ENCODE data around the gene INPP5D.
"Not testable (repeated sequence)": the region's sequence is repeated elsewhere in the genome, so short reads cannot be mapped to it uniquely, and the experiment has no call there.

The INPP5D gene

DNA sequence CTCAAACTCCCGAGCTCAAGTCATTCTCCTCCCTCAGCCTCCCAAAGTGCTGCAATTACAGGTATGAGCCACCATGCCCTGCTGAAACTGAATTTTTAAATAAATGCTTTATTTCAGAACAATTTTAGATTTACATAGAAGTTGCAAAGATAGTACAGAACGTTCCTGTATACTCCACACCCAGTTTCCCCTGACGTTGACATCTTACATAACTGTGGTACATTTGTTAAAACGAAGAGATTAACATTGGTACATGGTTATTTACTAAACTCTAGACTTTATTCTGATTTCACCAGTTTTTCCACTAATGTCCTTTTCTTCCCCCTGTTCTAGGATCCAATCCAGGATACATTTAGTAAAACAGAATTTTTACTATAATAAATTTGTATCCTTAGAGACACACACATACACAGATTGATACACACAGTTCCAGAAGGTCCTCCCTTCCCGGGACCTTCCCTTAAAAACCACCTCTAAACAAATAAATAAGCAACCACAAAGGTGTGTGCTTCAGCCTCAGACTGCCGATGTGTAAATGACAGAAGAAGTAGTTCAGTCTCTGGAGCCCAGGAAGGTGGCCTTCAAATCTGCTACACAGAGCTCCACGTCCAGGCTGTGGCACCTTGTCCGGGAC, 20.8 kb upstream of the INPP5D start:
- no peaks in the 10 kb centered on the region for H3K4me1 Mint-ChIP-seq
- H3K27me3 Mint-ChIP-seq: peaks cover 9% of the 10 kb centered on the region
- H3K27ac Mint-ChIP-seq: no peak overlapping the region
- no peak overlapping the region for H3K4me3 Mint-ChIP-seq
- no peaks in the 10 kb centered on the region for H3K9me3 Mint-ChIP-seq
- no peak for ATAC-seq (ENCODE audit: low read depth)
- no peaks in the 10 kb centered on the region for H3K36me3 Mint-ChIP-seq
- DNase-seq (ENCODE audit: low spot score in 2 of 2): no peak

DNA sequence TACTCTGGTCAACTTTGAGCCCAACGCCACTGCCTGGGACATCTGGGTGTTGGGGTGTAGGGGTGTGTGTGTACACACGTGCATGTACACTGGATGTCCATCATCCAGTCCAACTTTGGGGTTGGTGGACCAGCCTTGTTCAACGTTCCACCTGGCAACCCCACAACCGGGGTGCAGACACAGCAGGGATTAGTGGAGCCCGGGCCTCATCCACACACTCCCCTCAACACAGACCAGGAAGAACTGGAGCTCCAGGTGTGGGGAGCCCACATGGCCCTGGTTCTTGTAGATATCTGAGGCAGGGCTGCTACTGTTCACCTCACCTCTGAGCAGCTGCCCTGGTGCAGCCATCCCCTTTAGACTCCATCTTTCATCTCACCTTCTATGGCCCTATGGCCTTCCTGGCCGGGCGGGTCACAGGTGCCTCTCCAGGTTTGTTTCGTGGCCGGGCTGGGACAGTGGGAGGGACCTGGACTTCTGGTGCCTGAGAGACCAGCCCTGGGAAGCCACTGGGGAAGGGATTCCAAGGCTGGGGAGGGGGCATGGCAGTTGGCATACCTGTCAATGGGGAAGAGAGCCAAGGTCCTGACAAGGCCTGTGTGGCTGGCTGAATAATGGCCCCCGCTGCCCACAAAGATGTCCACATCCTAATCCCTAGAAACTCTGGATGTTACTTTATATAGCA, 20.2 kb upstream of the INPP5D start:
- DNase-seq (ENCODE audit: low spot score in 2 of 2): no peak
- H3K4me3 Mint-ChIP-seq: no peak overlapping the region
- no peaks in the 10 kb centered on the region for H3K36me3 Mint-ChIP-seq

DNA sequence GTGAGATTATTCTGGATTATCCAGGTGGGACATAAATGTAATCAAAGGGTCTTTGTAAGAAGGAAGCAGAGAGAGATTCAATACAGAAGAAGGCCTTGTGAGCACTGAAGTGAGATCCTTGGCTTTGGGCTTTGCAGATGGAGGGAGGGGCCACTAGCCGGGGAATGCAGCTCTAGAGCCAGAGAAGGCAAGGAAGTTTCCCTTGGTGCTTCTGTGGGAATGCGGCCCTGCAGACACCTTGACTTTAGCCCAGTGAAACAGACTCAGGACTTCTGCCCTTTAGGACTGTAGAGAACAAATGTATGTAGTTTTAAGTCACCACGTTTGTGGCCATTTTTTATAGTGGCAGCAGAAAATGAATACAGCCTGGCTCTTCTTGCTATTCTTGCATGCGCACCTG, 19.6 kb upstream of the INPP5D start:
- ATAC-seq (ENCODE audit: low read depth) (no peak), DNase-seq (ENCODE audit: low spot score in 2 of 2) (no peak)
- no peaks in the 10 kb centered on the region for H3K36me3 Mint-ChIP-seq
- no peaks in the 10 kb centered on the region for H3K4me1 Mint-ChIP-seq
- H3K9me3 Mint-ChIP-seq: no peaks in the 10 kb centered on the region
- no peak overlapping the region for H3K27ac Mint-ChIP-seq
- H3K4me3 Mint-ChIP-seq: no peak overlapping the region
- peaks cover 9% of the 10 kb centered on the region for H3K27me3 Mint-ChIP-seq

More for the DNA sequence above, 20.2 kb upstream of the INPP5D start:
- Mint-ChIP-seq H3K27me3 (peaks cover 9% of the 10 kb centered on the region), H3K4me1 (no peaks in the 10 kb centered on the region), H3K9me3 (no peaks in the 10 kb centered on the region), H3K27ac (no peak overlapping the region)
- no peak for ATAC-seq (ENCODE audit: low read depth)

DNA sequence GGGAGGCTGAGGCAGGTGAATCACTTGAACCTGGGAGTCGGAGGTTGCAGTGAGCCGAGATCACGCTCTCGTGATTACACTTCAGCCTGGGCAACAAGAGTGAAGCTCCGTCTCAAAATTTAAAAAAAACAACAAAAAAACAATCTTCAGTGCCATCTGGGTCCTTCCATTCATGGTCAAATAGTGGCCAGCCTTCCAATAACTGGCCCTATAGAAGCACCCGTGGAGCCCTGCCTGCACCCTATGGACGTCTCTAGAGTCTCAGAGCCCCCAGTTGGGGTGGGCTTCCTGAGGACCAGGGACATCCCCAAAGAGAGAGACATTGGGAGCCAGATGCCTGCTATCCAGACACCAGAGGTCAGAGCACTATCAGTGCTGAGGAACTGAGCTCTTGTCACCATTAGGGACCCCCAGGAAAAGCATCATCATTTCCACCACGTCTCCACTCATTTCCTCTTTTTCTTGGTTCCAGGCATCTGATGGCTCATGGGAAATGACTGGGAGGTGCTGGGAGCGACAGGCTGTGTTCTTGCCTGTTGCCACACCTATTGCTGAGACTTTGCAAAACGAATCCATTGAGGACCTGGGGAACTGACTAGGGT, 18.3 kb upstream of the INPP5D start:
- ATAC-seq (ENCODE audit: low read depth) (no peak), DNase-seq (ENCODE audit: low spot score in 2 of 2) (no peak)
- H3K27me3 Mint-ChIP-seq: peaks cover 9% of the 10 kb centered on the region
- no peaks in the 10 kb centered on the region for H3K36me3 Mint-ChIP-seq
- H3K9me3 Mint-ChIP-seq: no peaks in the 10 kb centered on the region
- H3K4me1 Mint-ChIP-seq: no peaks in the 10 kb centered on the region
- no peak overlapping the region for H3K4me3 Mint-ChIP-seq
- H3K27ac Mint-ChIP-seq: no peak overlapping the region

DNA sequence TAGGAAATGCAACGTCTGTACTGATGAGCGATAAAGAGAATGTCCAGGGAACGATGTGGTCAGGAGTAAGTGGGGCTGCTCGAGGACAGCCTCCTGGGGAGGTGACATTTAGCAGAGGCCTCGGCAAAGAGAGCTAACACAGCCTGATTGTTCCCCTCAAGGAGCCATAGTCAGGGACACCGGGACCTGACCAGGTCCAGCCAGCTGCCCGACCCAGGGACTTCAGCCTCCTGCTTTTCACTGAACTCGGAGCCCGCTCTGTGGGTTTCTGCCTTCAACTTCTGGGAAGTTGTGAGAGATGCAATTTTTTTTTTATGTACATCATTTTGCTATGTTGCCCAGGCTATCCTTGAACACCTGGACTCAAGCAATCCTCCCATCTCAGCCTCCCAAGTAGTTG, 17.6 kb upstream of the INPP5D start:
- H3K27ac Mint-ChIP-seq: no peak overlapping the region
- H3K9me3 Mint-ChIP-seq: no peaks in the 10 kb centered on the region
- DNase-seq (ENCODE audit: low spot score in 2 of 2) (no peak), ATAC-seq (ENCODE audit: low read depth) (no peak)
- no peaks in the 10 kb centered on the region for H3K36me3 Mint-ChIP-seq
- H3K4me1 Mint-ChIP-seq: no peaks in the 10 kb centered on the region
- no peak overlapping the region for H3K4me3 Mint-ChIP-seq
- peaks cover 9% of the 10 kb centered on the region for H3K27me3 Mint-ChIP-seq

DNA sequence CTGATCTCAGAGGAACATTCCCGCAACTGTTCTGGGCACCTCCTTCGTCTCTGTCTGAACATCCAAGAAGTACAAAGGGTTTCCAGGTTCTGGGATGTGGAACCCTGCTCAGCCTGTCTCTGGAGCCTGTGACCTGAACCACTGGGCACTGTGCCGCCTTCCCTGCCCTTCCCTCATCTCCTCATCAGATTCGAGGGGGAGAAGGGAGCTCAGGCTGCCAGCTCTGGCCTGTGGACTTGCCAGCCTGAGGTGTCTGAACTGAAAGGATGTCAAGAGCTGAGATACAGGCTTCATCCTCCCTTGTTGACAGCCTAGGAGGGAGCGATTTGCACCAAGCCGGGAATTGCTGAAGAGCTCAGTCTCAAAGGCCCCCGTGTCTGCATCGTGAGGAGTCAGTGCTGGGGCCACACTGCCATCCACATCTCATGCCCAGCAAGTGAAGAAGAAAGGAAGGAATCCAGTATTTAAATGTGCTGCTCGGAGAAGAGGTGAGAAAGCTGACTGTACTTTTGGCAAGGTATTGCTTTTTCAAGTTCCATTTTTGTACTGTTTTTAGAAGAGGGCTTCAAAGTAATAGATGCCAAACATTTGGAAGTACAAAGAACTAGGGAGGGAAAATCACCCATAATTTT, 15.1 kb upstream of the INPP5D start:
- ATAC-seq (ENCODE audit: low read depth) (no peak), DNase-seq (ENCODE audit: low spot score in 2 of 2) (no peak)
- Mint-ChIP-seq H3K27me3 (peaks cover 12% of the 10 kb centered on the region), H3K4me1 (peaks cover 3% of the 10 kb centered on the region), H3K9me3 (no peaks in the 10 kb centered on the region), H3K4me3 (no peak overlapping the region), H3K36me3 (no peaks in the 10 kb centered on the region), H3K27ac (no peak overlapping the region)

DNA sequence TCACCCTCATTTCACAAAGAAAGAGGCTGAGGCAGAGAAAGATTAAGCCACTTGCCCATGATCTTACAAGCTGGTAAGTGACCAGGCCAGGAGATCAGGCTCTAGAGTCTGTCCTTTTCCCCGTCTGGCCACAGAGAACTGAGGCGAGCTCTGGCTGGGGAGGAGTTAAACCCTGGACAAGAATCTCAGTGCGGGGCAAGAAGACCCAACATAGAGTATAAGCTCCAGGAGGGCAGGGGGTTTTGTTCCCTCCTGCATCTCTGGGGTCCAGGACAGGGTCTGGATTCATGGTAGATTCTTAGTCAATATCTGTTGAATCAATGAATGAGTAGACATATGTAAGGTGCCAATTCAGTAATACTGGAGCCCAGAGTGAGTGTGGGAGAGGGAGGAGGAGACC, 12.9 kb upstream of the INPP5D start:
- DNase-seq (ENCODE audit: low spot score in 2 of 2) (no peak), ATAC-seq (ENCODE audit: low read depth) (no peak)
- Mint-ChIP-seq H3K4me3 (no peak overlapping the region), H3K4me1 (peaks cover 3% of the 10 kb centered on the region), H3K27ac (no peak overlapping the region), H3K9me3 (no peaks in the 10 kb centered on the region), H3K27me3 (peaks cover 8% of the 10 kb centered on the region), H3K36me3 (no peaks in the 10 kb centered on the region)

DNA sequence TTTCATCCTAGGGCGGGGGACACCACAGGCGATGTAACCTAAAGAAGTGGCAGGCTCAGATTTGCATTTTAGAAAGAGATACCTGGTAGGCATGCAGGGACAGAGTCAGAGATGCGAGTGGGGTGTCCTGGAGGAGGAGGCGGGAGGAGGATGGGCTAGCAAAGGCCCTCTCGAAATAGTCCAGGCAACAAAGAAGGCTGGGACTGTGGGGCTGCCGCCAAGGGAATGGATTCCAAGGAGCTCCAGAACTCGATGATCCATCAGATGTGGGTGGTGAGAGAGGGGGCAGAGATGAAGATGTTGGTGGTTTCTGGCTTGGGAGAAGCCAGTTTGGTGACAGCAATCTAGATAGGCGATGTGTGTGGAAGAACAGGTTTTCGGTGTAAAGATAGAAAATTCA, 12.5 kb upstream of the INPP5D start:
- no peak overlapping the region for H3K27ac Mint-ChIP-seq
- ATAC-seq (ENCODE audit: low read depth): no peak
- peaks cover 5% of the 10 kb centered on the region for H3K27me3 Mint-ChIP-seq

DNA sequence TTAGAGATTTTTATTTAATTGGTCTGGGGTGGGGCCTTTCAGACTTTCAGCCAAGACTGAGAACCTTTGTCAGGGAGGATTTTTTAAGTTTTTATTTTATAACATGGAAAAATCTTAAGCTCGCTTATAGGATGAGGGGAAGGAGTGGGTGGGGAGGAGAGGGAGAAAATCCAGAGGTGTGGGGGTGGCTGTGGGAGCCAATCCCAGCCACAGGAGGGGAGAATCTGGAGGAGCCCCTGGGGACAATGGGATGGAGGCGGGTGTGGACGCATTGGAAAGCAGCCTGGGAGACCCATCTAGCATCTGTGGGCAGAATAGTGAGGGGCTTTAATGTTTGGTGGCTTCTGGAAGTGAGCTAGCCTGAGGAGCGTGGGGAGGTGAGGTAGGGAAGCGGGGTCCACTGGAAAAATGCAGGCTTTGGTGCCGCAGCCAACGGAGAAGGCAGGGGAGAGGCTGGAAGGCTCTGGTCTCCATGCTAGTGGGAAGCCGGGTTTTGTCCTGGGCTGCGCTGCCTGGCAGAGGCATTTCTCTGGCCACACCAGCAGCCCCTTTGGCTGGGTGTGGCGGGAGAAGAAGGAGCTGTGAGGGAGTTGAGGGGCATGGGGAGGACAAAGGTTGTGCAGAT, 11.5 kb upstream of the INPP5D start:
- Mint-ChIP-seq H3K27me3 (peaks cover 5% of the 10 kb centered on the region), H3K27ac (peak overlapping the region; percentile 8), H3K36me3 (no peaks in the 10 kb centered on the region), H3K9me3 (no peaks in the 10 kb centered on the region), H3K4me3 (no peak overlapping the region), H3K4me1 (peaks cover 3% of the 10 kb centered on the region)
- DNase-seq (ENCODE audit: low spot score in 2 of 2) (no peak), ATAC-seq (ENCODE audit: low read depth) (no peak)

More for the DNA sequence above, 12.5 kb upstream of the INPP5D start:
- peaks cover 3% of the 10 kb centered on the region for H3K4me1 Mint-ChIP-seq
- no peaks in the 10 kb centered on the region for H3K9me3 Mint-ChIP-seq
- H3K4me3 Mint-ChIP-seq: no peak overlapping the region
- no peaks in the 10 kb centered on the region for H3K36me3 Mint-ChIP-seq
- no peak for DNase-seq (ENCODE audit: low spot score in 2 of 2)

DNA sequence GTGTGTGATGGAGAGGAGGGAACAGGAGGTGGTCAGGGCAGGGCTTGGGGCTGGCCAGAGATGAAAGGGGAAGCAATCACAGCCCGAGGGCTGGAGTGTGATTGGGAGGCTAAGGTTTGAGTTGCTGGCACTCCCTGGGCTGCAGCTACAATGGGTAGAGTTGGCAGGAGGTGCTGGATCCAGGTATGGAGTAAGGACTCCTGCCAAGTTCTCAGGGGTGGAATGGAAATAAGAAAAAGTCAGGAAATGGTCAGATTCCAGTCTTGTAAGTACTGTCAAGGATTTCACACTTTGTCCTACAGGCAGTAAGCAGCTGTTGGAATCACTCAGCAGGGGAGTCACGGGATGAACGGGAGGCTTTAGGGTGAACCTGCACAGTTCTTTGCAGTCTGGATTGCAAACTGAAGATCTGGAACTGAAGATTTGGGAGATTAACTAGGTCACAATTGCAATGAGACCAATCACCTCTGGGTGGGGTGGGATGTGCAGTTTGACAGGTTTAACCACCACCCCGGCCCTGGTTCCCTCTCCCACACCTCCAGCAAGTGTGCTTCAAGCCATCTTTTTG, 10.9 kb upstream of the INPP5D start:
- DNase-seq (ENCODE audit: low spot score in 2 of 2) (no peak), ATAC-seq (ENCODE audit: low read depth) (peak; percentile 66)
- Mint-ChIP-seq H3K27me3 (peaks cover 5% of the 10 kb centered on the region), H3K27ac (peak overlapping the region; percentile 8), H3K4me3 (no peak overlapping the region), H3K36me3 (no peaks in the 10 kb centered on the region), H3K9me3 (no peaks in the 10 kb centered on the region), H3K4me1 (peaks cover 3% of the 10 kb centered on the region)

DNA sequence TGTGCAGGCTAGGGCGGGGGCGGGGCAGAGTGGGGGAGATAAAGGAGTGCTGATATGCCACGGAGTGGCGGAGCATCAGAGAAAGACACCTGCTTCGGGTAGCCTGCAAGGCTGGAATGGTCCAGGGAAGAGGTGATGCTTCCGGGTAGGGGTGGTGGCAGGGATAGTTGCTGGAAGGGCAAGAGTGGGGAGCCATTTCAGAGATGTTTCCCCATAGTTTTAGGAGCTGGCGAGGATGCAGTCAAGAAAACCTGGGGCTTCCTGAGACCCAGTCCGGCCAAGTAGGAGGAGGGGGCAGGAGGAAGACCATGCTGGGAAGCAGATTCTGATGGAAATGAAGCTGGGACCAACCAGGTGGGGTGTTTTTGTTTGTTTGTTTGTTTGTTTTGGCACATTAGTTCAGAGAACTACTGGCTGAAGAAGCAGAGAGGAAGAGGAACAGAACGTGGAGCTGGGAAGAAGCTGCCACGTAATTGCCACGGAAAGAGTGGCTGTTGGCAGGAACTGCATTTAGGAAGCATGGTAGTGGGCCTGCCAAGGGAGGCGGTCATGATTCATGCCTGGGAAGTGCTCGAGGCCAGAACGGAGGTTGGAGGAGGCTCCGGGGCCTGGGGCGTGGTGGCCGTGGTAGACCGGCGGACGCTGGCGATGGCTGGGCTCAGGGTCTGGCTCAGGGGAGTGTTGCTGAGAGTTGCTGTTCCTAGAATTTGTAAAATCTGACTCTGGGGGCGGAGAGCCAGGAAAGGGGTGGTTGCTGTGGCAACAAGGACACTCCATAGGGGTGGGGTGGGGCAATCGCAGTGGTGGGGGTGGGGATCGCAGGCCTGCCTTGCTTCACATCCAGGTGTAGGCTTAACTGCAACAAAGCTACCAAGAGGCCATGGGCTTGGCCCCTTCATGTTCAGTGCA, 8.6 kb upstream of the INPP5D start:
- peaks cover 5% of the 10 kb centered on the region for H3K27me3 Mint-ChIP-seq
- no peak overlapping the region for H3K27ac Mint-ChIP-seq
- DNase-seq (ENCODE audit: low spot score in 2 of 2): no peak
- H3K4me1 Mint-ChIP-seq: peaks cover 8% of the 10 kb centered on the region
- H3K4me3 Mint-ChIP-seq: no peak overlapping the region
- ATAC-seq (ENCODE audit: low read depth): no peak
- H3K9me3 Mint-ChIP-seq: no peaks in the 10 kb centered on the region
- H3K36me3 Mint-ChIP-seq: no peaks in the 10 kb centered on the region

DNA sequence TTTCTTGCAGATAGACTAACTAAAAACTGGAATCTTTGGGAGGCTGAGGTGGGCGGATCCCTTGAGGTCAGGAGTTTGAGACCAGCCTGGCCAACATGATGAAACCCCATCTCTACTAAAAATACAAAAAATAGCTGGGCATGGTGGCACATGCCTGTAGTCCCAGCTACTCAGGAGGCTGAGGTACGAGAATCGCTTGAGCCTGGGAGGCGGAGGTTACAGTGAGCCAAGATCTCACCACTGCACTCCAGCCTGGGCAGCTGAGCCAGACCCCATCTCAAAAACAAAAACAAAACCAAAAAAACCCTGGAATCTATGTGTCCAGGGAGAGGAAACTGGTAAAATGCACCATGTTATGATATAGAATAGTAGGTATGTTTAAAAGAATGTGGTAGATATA, 7.6 kb upstream of the INPP5D start:
- ATAC-seq (ENCODE audit: low read depth); H3K4me3 Mint-ChIP-seq; H3K36me3 Mint-ChIP-seq; H3K27me3 Mint-ChIP-seq; H3K9me3 Mint-ChIP-seq; H3K27ac Mint-ChIP-seq; DNase-seq (ENCODE audit: low spot score in 2 of 2); H3K4me1 Mint-ChIP-seq: not testable (repeated sequence)

Measured in memory B cell (primary cell).